Lower leg skin (tissue), 4 donors: ENCODE results near the gene RBBP5. TPM values are rescaled to one million over a fixed set of nuclear protein-coding genes. Genes with fewer than 3 reads are reported as not detected.

Source experiments
- DNase-seq, 2 donors: peaks; one replicate each; pipeline ENCODE4 v3.0.0-alpha.2; 2019; ENCODE audit warnings: low spot score in 2 of 2
- H3K4me3 ChIP-seq: fragments of 200-600 bp; sonication (generic); 2 replicates; pipeline ENCODE4 v1.5.1; 2017; ENCODE audit warnings: mild to moderate bottlenecking, low read depth; ENCODE audit not compliant: poor library complexity, severe bottlenecking
- CTCF ChIP-seq, 3 donors: fragments of 450-650 bp; IDR thresholded peaks; one replicate each; pipeline ENCODE4 v1.5.1; 2016; ENCODE audit warnings: antibody characterized with exemption in 3 of 3, mild to moderate bottlenecking in 3 of 3, moderate library complexity in 2 of 3
- POLR2A ChIP-seq, 2 donors: fragments of 450-650 bp; IDR thresholded peaks; one replicate each; pipeline ENCODE4 v1.6.1; 2016 to 2017; ENCODE audit warnings: antibody characterized with exemption in 2 of 2, mild to moderate bottlenecking in 1 of 2, moderate library complexity in 1 of 2
- WGBS, 2 donors: methylation state at CpG; one replicate each; pipeline ENCODE4 v1.1.5; 2018; 5-methylcytosine and 5-hydroxymethylcytosine counted together
- intact Hi-C: fragments of 100-400 bp; cut with DNase I; formaldehyde crosslinking; loops from one replicate; pipeline ENCODE4 v1.15.0; 2023; ENCODE audit warnings: low total_unique reads
- total RNA-seq, 4 donors: library from RNA; depleted of rRNA; stranded (reverse); fragments of >200 nt; gene quantifications; one replicate each; pipeline ENCODE4 v1.1.0, GENCODE V29; 2016

Gene RBBP5
- total RNA-seq, 4 donors from 2014 or later, result 16.2 to 35.8 (median 17.3) TPM

GRCh38 chr1:205072286-205072685 is 49.5 kb downstream of the RBBP5 start:
- no peak for TF ChIP-seq POLR2A (IDR thresholded peaks at IDR 0.05)
- TF ChIP-seq CTCF (IDR thresholded peaks at IDR 0.05), result no peak
- peak in 1 of 2 donors; percentile 78 for DNase-seq
- H3K4me3 ChIP-seq, result no peak overlapping the region
- intact Hi-C loops, result no loop called here
- WGBS, 2 donors, result 82 to 87% methylated on average over 9 of the region's 9 CpGs

GRCh38 chr1:205071801-205072200 is 50.0 kb downstream of the RBBP5 start:
- intact Hi-C loops, result no loop called here
- no peak for TF ChIP-seq CTCF (IDR thresholded peaks at IDR 0.05)
- no peak for TF ChIP-seq POLR2A (IDR thresholded peaks at IDR 0.05)
- WGBS, 2 donors, result 85 to 94% methylated on average over 12 of the region's 12 CpGs
- no peak overlapping the region for H3K4me3 ChIP-seq
- peak in 1 of 2 donors; percentile 68 for DNase-seq

- WGBS, 2 donors, result 87 to 94% methylated on average over 2 of the region's 2 CpGs
- intact Hi-C loops, result no loop called here
- H3K4me3 ChIP-seq, result no peak overlapping the region
- DNase-seq, result peak in 1 of 2 donors; percentile 21
- no peak for TF ChIP-seq POLR2A (IDR thresholded peaks at IDR 0.05)
- no peak for TF ChIP-seq CTCF (IDR thresholded peaks at IDR 0.05)
Measured at GRCh38 chr1:205071028-205071409, 50.8 kb downstream of the RBBP5 start.

DNA sequence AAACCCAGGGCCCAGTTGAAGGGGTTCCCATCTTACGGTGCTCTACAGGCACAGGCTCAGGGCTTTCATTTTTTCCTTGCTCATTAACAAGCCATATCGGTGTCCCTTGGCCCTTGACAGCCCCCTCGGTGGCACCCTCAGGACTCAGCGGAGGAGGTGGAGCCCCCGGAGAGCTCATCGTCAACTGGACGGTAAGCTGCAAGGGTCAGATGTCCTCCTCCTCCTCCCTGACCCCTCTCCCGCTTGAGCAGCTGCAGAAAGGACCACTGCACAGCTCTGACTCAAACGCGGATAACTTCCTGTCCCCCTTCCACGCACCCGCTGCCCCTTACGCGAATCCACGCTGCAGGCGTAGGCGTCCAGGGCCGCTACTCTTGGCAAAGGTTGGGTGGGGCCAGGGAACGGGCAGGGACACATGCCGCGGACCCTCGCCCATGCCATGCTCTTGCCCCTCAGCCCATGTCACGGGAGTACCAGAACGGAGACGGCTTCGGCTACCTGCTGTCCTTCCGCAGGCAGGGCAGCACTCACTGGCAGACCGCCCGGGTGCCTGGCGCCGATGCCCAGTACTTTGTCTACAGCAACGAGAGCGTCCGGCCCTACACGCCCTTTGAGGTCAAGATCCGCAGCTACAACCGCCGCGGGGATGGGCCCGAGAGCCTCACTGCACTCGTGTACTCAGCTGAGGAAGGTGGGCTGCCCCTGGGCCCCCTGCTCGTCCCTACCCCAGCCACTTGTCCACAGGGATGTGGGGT is 52.2 kb downstream of the RBBP5 start:
- 87 to 89% methylated on average over 34 to 41 of the region's 42 CpGs for WGBS, 2 donors
- intact Hi-C loops, result no loop called here
- no peak overlapping the region for H3K4me3 ChIP-seq
- TF ChIP-seq POLR2A (IDR thresholded peaks at IDR 0.05), result no peak
- no peak for TF ChIP-seq CTCF (IDR thresholded peaks at IDR 0.05)
- DNase-seq, result peak in 1 of 2 donors; percentile 83

- WGBS, 2 donors, result 6 to 22% methylated on average over 2 of the region's 2 CpGs
- no peak overlapping the region for H3K4me3 ChIP-seq
- intact Hi-C loops, result no loop called here
- DNase-seq, result peak in 1 of 2 donors; percentile 20
- TF ChIP-seq CTCF (IDR thresholded peaks at IDR 0.05), result no peak
- TF ChIP-seq POLR2A (IDR thresholded peaks at IDR 0.05), result no peak
Measured at GRCh38 chr1:205068457-205069040, 53.2 kb downstream of the RBBP5 start.
